ENCODE data around the gene ST3GAL3.

DNA sequence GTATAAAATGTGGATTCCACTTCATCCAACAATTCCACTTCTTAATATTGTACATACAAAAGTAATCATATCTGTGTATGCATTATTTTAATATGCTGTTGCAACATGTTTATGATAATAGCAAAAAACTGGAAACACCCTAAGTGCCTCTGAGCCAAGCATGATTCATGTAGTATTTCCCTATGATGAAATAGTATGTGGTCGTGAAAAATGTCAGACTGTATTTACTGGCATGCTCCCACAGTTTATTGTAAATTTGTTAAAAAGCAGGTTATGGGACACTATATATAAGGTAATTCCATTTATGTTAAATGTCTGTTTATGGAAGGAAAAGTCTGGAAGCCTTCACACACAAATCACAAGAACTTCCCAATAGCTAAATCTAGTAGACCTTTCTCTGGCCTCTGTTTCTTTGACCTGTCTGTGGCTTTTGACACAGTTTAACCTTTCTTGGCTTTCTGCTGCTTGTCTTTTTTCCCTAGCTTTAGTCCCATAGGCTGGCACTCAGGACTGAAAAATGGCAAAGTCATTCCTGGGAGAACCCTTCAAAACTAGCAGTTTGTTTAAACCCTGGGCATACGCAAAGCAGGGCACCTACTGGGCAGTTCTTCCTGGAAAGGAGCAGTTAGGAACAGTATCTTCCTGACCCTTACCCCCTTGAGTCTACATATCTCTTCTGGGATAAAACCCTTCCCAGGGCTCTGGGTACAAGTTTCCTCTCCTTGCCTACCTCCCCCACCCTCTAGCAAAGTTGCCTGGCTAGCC is 160.8 kb downstream of the ST3GAL3 start:
- TF ChIP-seq, protein P1, sequence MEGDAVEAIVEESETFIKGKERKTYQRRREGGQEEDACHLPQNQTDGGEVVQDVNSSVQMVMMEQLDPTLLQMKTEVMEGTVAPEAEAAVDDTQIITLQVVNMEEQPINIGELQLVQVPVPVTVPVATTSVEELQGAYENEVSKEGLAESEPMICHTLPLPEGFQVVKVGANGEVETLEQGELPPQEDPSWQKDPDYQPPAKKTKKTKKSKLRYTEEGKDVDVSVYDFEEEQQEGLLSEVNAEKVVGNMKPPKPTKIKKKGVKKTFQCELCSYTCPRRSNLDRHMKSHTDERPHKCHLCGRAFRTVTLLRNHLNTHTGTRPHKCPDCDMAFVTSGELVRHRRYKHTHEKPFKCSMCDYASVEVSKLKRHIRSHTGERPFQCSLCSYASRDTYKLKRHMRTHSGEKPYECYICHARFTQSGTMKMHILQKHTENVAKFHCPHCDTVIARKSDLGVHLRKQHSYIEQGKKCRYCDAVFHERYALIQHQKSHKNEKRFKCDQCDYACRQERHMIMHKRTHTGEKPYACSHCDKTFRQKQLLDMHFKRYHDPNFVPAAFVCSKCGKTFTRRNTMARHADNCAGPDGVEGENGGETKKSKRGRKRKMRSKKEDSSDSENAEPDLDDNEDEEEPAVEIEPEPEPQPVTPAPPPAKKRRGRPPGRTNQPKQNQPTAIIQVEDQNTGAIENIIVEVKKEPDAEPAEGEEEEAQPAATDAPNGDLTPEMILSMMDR (conservative IDR thresholded peaks at IDR 0.05 in 1 of 2, IDR thresholded peaks at IDR 0.05 in 1 of 2; ENCODE audit: low read depth in 1 of 2, low read length in 2 of 2): no peak
- TF ChIP-seq EZH2 (IDR thresholded peaks at IDR 0.05; ENCODE audit: low read length, missing control alignments): no peak
